Tibial nerve (tissue), 4 donors: ENCODE measurements around the gene GRK1. TPM values are rescaled to one million over a fixed set of nuclear protein-coding genes. Genes with fewer than 3 reads are reported as not detected.

Experiments used
- DNase-seq, 2 donors: peaks; one replicate each; pipeline ENCODE4 v3.0.0-alpha.2; 2019; ENCODE audit warnings: low spot score in 2 of 2
- H3K27ac ChIP-seq, 4 donors: fragments of 200-600 bp; sonication (generic) in 3 of 4; one replicate each; pipeline ENCODE4 v1.5.1; 2017 to 2019; ENCODE audit warnings: mild to moderate bottlenecking in 1 of 4
- H3K27me3 ChIP-seq, 2 donors: fragments of 200-600 bp; sonication (generic) in 1 of 2; one replicate each; pipeline versions ENCODE4 v1.5.1 to v1.6.0; 2017 to 2019
- H3K36me3 ChIP-seq, 3 donors: fragments of 200-600 bp; sonication (generic); one replicate each; pipeline ENCODE4 v1.5.1; 2018 to 2019
- H3K4me1 ChIP-seq, 4 donors: fragments of 200-600 bp; sonication (generic) in 3 of 4; one replicate each; pipeline ENCODE4 v1.5.1; 2017 to 2019
- H3K4me3 ChIP-seq, 4 donors: fragments of 200-600 bp; sonication (generic) in 3 of 4; one replicate each; pipeline ENCODE4 v1.5.1; 2017 to 2019; ENCODE audit warnings: mild to moderate bottlenecking in 1 of 4, moderate library complexity in 1 of 4
- H3K9me3 ChIP-seq, 4 donors: fragments of 200-600 bp; sonication (generic) in 3 of 4; one replicate each; pipeline ENCODE4 v1.5.1; 2017 to 2019
- EP300 ChIP-seq, 2 donors: sonication (generic); formaldehyde crosslinking; IDR thresholded peaks; one replicate each; pipeline ENCODE4 v1.6.1; 2017; ENCODE audit warnings: antibody characterized with exemption in 2 of 2, mild to moderate bottlenecking in 1 of 2
- POLR2A ChIP-seq, 2 donors: fragments of 450-650 bp; IDR thresholded peaks; one replicate each; pipeline ENCODE4 v1.6.1; 2017; ENCODE audit warnings: antibody characterized with exemption in 2 of 2, mild to moderate bottlenecking in 2 of 2, moderate library complexity in 2 of 2
- WGBS, 2 donors: methylation state at CpG; one replicate each; pipeline ENCODE4 v1.1.5; 2018; 5-methylcytosine and 5-hydroxymethylcytosine counted together
- total RNA-seq, 4 donors: library from RNA; depleted of rRNA; stranded (reverse); fragments of >200 nt; gene quantifications; one replicate each; pipeline ENCODE4 v1.1.0, GENCODE V29; 2016
- TF ChIP-seq, protein P1 (sequence below), 5 experiments: fragments of 200-600 bp in 3 of 5; fragments of 450-650 bp in 2 of 5; sonication (generic) in 3 of 5; IDR thresholded peaks; one replicate each; pipeline ENCODE4 v1.5.1; 2016 to 2019; ENCODE audit warnings: antibody characterized with exemption in 5 of 5, mild to moderate bottlenecking in 3 of 5, moderate library complexity in 2 of 5

GRK1 gene
- total RNA-seq, 4 donors from 2014 or later: not detected

DNA sequence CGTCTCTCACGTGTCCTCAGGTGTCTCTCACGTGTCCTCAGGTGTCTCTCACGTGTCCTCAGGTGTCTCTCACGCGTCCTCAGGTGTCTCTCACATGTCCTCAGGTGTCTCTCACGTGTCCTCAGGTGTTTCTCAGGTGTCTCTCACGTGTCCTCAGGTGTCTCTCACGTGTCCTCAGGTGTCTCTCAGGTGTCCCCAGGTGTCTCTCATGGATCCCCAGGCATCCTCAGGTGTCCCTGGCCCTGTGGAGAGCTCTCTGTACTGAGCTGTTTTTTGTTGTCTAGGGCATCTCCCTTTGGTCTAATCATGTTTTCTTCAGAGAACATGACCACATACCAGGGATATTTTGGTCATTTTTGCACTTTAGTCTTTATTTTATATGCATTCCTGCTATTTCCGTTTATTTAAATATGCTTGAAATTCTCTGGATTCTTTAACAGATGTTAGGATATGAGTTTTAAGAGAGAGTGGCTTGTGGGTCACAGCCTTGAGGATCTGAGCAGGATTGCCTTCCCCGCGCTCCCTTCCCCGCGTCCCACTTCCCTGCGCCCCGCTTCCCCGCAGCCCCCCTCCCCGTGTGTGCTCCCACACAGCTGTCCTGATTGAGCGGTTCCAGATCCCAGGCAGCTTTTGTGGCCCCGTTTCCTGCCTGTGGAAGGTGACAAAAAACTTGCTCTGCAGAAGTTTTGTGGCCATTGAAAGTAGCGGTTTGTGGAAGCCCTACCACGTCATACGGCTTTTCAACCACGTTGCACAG, 40.9 kb upstream of the GRK1 start:
- Histone ChIP-seq H3K4me1 (peaks cover 0 to 6% (median 0%) of the 10 kb centered on the region in 4 donors), H3K36me3 (peaks cover 0 to 58% (median 0%) of the 10 kb centered on the region in 3 donors)

DNA sequence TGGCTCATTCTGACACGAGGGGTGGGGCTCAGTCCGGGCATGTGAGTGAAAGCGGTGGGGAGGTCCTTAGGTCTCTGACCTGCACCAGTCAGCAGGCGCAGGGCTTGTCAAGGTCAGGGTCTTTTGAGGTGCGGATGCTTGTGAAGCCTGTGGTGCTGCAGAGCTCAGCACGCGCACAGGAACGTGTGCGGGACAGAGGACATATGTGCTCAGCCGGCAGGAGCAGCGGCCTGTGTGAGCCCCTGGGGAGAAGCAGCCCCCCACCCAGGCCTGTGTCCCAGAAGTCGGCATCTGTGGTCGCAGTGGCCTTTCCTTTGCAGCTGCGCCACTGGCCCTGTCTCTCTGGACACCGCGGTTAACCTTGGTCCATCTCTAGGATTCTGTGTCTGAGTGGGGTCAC, 39.9 kb upstream of the GRK1 start:
- peaks cover 0 to 6% (median 0%) of the 10 kb centered on the region in 4 donors for H3K4me1 ChIP-seq
- TF ChIP-seq, protein P1, sequence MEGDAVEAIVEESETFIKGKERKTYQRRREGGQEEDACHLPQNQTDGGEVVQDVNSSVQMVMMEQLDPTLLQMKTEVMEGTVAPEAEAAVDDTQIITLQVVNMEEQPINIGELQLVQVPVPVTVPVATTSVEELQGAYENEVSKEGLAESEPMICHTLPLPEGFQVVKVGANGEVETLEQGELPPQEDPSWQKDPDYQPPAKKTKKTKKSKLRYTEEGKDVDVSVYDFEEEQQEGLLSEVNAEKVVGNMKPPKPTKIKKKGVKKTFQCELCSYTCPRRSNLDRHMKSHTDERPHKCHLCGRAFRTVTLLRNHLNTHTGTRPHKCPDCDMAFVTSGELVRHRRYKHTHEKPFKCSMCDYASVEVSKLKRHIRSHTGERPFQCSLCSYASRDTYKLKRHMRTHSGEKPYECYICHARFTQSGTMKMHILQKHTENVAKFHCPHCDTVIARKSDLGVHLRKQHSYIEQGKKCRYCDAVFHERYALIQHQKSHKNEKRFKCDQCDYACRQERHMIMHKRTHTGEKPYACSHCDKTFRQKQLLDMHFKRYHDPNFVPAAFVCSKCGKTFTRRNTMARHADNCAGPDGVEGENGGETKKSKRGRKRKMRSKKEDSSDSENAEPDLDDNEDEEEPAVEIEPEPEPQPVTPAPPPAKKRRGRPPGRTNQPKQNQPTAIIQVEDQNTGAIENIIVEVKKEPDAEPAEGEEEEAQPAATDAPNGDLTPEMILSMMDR (IDR thresholded peaks at IDR 0.05): no peak
- TF ChIP-seq EP300 (IDR thresholded peaks at IDR 0.05) (no peak), POLR2A (IDR thresholded peaks at IDR 0.05) (no peak)
- no peaks in the 10 kb centered on the region for H3K27me3 ChIP-seq
- no peak for DNase-seq
- H3K4me3 ChIP-seq: no peak overlapping the region
- H3K36me3 ChIP-seq: peaks cover 0 to 64% (median 0%) of the 10 kb centered on the region in 3 donors
- 78 to 82% methylated on average over 16 of the region's 16 CpGs for WGBS, 2 donors
- no peak overlapping the region for H3K27ac ChIP-seq
- no peaks in the 10 kb centered on the region for H3K9me3 ChIP-seq

More for the DNA sequence above, 40.9 kb upstream of the GRK1 start:
- TF ChIP-seq, protein P1 (IDR thresholded peaks at IDR 0.05): no peak
- TF ChIP-seq POLR2A (IDR thresholded peaks at IDR 0.05) (no peak), EP300 (IDR thresholded peaks at IDR 0.05) (no peak)
- 69 to 71% methylated on average over 24 of the region's 24 CpGs for WGBS, 2 donors
- no peaks in the 10 kb centered on the region for H3K27me3 ChIP-seq
- H3K4me3 ChIP-seq: no peak overlapping the region
- DNase-seq: no peak
- no peaks in the 10 kb centered on the region for H3K9me3 ChIP-seq
- no peak overlapping the region for H3K27ac ChIP-seq

DNA sequence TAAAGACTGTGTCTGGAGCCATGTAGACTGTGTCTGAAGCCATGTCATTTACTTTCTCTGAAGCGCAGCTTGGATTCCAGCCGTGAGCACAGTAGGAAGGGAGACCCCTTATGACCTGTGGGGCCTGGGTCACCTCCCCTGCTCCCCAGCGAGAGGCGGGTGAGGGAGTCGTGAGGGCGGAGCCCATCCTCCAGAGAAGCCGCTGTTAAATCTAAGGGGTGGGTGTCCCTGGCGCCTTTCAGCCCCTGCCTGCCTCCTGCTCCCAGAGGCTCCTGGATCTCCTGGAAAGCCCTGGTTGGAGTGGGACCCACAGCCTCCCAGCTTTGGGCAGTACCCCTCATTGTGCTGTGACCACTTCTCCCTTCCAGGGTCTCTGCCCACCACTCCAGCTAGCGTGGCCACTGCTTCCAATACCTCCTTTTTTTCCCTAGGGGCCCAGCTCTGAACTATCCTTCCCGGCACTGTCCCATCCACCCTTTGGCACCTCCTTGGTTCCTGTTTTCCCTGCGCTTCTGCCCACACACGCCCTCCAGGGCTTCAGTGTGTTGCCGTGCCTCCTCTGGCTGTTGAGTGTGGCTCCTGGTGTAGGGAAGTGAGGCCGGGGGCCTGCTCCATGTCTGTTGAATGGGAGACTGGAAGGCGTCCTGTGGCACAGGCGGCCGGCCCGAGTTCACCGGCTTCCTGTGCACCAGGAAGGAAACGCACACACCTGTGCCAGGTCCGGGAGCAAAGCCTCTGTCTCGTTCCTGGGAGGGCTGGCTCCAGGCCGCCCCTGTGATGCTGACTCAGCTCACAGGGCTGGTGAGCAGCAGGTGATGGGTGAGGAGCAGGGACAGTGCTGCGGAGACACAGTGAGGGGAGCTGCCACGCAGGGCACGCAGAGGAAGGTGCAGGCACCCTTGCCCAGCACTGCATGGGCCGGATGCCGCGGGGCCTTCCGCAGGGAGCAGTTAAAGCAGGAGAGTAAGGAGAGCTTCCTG, 38.4 kb upstream of the GRK1 start:
- TF ChIP-seq EP300 (IDR thresholded peaks at IDR 0.05) (no peak), POLR2A (IDR thresholded peaks at IDR 0.05) (no peak)
- TF ChIP-seq, protein P1 (IDR thresholded peaks at IDR 0.05): no peak
- peaks cover 0 to 6% (median 0%) of the 10 kb centered on the region in 4 donors for H3K4me1 ChIP-seq
- DNase-seq: no peak

DNA sequence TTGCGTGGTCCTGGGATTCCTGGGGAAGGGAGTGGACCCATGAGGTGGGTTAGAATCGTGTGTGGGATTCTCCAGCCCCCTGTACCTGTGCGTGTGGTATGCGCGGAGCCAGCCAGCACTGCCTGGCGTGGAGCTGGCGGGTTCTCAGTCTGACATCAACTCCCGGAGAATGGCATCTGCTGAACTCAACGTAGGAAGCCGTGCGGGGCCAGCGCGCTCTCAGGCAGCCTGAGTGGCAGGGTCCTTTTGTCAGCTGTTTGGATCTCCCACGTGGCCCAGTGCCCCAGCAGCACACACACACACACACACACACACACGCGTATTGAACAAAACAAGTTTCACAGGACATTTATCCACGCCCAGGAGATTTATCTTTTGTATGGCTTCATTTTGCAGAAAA, 37.2 kb upstream of the GRK1 start:
- WGBS, 2 donors: 89 to 93% methylated on average over 17 of the region's 17 CpGs
- no peaks in the 10 kb centered on the region for H3K27me3 ChIP-seq
- no peaks in the 10 kb centered on the region for H3K9me3 ChIP-seq
- no peak overlapping the region for H3K4me3 ChIP-seq
- no peak for TF ChIP-seq EP300 (IDR thresholded peaks at IDR 0.05)
- TF ChIP-seq POLR2A (IDR thresholded peaks at IDR 0.05): no peak
- TF ChIP-seq, protein P1 (IDR thresholded peaks at IDR 0.05): no peak
- peaks cover 0 to 6% (median 0%) of the 10 kb centered on the region in 4 donors for H3K4me1 ChIP-seq
- no peak overlapping the region for H3K27ac ChIP-seq
- DNase-seq: no peak
- peaks cover 0 to 67% (median 4%) of the 10 kb centered on the region in 3 donors for H3K36me3 ChIP-seq

More for the DNA sequence above, 38.4 kb upstream of the GRK1 start:
- Histone ChIP-seq H3K36me3 (peaks cover 0 to 63% (median 0%) of the 10 kb centered on the region in 3 donors), H3K27me3 (no peaks in the 10 kb centered on the region), H3K9me3 (no peaks in the 10 kb centered on the region), H3K27ac (no peak overlapping the region), H3K4me3 (no peak overlapping the region)
- WGBS, 2 donors: 87% methylated on average over 25 to 28 of the region's 30 CpGs
